Hindlimb muscle (tissue), 1 donor: ENCODE data around the gene FBXO2. TPM values are rescaled to one million over a fixed set of nuclear protein-coding genes. Genes with fewer than 3 reads are reported as not detected.

Source experiments
- polyA plus RNA-seq: library from polyadenylated mRNA; unstranded; fragments of 120-200 nt; gene quantifications from one replicate; pipeline ENCODE4 v1.2.1, GENCODE V29; 2013; ENCODE audit not compliant: insufficient read length

Gene FBXO2
- polyA plus RNA-seq, 1 donor: 0.58 TPM

Other genes starting within 250 kb of the FBXO2 start
- gene DISP3, start 175.3 kb downstream of the FBXO2 start, polyA plus RNA-seq: 0.30 TPM
- gene FBXO44, start 448 bp upstream of the FBXO2 start, polyA plus RNA-seq: 5.3 TPM
- gene FBXO6, start 9.8 kb upstream of the FBXO2 start, polyA plus RNA-seq: 4.8 TPM
- 29.4 TPM for gene MAD2L2, start 26.7 kb upstream of the FBXO2 start, polyA plus RNA-seq
- 0.26 TPM for gene DRAXIN, start 37.3 kb upstream of the FBXO2 start, polyA plus RNA-seq
- gene AGTRAP, start 81.7 kb upstream of the FBXO2 start, polyA plus RNA-seq: 22.2 TPM
- 7.2 TPM for gene C1orf167, start 107.8 kb upstream of the FBXO2 start, polyA plus RNA-seq
- 62.3 TPM for gene MTHFR, start 151.5 kb upstream of the FBXO2 start, polyA plus RNA-seq
- gene CLCN6, start 151.8 kb upstream of the FBXO2 start, polyA plus RNA-seq: 15.8 TPM
- gene NPPA, start 193.4 kb upstream of the FBXO2 start, polyA plus RNA-seq: 1.8 TPM
- not detected for gene NPPB, start 204.5 kb upstream of the FBXO2 start, polyA plus RNA-seq